DMS53 treated with DMSO at 0.1 percent for 48 hours (cell line): ENCODE data around the gene DYNC1I2.
"Not testable (repeated sequence)": the region's sequence is repeated elsewhere in the genome, so short reads cannot be mapped to it uniquely, and the experiment has no call there.

Source experiments
- DNase-seq: peaks from one replicate; lab custom pipeline; 2025; ENCODE audit not compliant: unreplicated experiment; lab: John Stamatoyannopoulos, UW

Gene DYNC1I2

GRCh38 chr2:171712051-171712450 lies 24.8 kb downstream of the DYNC1I2 start:
- no peak for DNase-seq

DNA sequence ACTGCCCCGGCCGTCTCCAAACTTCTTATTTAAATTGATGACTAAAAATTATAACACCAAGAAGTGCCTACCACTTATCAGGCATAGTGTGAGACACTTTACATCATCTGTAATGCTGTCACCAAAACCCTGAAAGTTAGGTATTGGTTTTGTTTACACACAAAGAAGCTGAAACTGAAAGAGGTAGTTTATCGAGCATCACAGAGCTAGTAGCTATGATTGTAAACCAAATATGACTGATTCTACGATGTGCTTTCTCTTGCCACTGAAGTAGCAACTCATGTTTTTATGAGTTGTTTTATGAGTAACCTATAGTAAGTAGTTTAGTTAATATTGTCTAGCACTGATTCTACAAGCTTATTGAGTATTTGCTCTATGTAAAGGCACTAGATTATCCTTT lies 31.5 kb downstream of the DYNC1I2 start:
- no peak for DNase-seq

DNA sequence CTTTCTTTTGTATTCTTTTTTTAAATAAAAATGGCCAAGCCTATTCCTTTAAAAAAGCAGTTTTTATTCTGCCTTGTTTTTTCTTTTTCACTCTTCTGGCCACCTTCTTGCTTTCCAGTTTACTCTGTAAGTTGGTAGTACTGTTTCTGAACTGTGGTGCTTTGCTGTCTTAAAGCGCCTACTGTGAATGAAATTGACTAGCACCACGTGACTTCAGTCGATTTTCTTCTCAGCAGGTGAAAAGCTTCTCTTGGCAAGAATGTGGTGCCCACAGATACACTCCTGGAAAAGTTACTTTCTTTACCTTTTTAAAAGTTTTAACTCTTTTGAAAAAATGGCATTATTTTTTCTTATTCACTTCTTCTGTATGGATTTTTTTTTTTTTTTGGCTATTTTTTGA lies 32.4 kb downstream of the DYNC1I2 start:
- DNase-seq, result no peak

- DNase-seq, result no peak
Measured at GRCh38 chr2:171723716-171724683, 36.7 kb downstream of the DYNC1I2 start.

GRCh38 chr2:171726847-171727450 lies 39.7 kb downstream of the DYNC1I2 start:
- no peak for DNase-seq

DNA sequence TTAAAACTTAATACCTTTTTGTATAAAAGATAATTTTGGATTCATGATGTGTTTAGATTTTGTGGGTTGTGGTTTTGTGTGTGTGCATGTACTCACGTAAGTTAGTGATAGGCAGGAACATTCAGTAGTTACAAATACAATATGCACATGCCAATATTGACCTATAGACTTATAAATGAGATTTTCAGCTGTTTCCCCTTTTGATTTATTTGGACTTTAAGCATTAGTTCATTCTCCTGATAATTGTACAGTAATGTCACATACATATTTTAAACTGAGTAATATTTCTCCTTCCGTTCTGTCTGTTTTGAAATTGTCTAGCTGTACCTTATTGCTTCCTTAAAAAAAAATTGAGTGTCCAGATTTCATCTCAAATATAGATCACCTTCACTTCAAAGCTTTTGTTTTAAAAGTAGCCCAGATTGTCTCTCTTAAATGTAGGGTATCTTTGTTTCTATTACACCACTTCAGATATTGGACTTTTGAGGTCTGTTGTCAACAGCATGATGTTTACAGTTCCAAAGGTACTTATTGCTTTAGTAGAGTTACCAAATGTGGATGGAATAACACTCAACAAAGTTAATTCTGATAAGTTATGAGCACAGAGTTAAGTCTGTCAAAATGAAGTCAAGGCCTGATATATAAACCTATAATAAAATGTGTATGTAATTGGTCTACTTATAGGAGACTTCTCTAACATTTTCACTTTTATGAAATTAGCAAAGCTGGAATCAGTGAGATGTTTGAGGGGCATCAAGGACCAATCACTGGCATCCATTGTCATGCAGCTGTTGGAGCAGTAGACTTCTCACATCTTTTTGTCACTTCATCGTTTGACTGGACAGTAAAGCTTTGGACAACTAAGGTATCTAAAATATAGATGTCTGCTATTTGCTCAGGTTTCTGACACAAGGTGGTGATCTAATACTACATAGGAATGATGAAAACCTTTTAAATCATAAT lies 42.0 kb downstream of the DYNC1I2 start:
- DNase-seq, result no peak

GRCh38 chr2:171729952-171730317 lies 42.7 kb downstream of the DYNC1I2 start:
- DNase-seq, result no peak

DNA sequence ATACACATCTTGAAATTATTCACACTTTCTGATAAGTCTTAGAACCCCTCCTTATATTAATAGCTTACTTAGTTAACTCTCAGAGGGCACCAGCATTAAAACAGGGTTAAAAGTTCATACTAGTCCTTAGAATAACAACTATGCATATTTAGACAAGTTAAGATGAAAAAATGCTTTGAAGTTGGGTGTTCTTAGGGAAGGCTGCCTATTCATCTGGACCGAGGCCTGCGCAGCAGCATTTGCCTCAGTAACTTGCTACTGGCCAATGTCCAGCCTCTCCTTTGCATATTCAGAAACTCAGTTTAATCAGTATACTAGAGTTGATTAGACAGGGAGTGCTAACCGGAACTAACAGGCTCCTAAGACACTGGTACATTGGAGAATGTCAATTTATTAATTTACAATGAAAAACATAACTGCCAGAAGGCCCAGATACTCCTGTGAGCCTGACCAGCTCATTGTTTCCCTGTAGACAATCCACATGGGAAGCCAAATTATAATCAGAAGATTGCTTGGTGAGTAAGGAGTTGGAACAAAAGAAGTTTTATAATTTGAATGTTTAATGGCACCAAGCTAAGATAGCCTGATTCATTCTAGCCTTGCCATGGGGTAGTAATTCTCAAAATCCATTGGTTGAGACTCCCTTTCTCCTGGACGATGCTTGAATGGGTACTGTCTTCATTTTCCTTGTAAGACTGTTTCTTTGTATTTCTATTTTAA lies 48.9 kb downstream of the DYNC1I2 start:
- no peak for DNase-seq

DNA sequence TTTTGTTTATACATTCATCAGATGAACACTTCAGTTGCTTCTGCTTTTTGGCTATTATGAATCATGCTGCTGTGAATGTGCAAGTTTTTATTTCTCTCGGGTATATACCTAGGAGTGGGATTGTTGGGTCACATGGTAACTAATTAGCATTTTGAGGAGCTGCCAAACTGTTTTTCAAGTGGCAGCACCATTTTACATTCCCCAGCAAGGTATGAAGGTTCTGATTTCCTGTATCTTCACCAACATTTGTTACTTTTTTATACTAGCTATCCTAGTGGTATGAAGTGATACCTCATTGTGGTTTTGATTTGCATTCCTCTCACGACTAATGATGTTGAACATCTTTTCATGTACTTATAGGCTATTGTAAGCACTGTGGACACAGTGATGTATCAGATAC lies 53.9 kb downstream of the DYNC1I2 start:
- no peak for DNase-seq

DNA sequence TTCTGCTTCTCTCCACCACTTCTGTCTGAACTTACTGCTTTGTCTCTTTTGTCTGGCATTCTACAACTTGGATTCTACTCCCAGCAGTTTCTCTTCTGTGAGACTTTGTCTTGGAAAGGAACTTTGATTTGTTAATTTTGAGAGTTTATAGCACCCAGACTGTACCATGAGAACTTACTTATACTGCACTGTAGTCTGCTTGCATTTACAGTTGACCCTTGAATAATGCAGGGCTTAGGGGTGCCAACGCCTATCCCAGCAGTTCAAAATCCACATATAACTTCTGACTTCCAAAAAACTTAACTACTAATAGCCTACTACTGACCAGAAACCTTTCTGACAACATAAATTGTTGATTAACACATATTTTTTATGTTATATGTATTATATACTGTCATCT lies 55.5 kb downstream of the DYNC1I2 start:
- DNase-seq, result no peak

GRCh38 chr2:171745141-171745540 lies 57.9 kb downstream of the DYNC1I2 start:
- no peak for DNase-seq

DNA sequence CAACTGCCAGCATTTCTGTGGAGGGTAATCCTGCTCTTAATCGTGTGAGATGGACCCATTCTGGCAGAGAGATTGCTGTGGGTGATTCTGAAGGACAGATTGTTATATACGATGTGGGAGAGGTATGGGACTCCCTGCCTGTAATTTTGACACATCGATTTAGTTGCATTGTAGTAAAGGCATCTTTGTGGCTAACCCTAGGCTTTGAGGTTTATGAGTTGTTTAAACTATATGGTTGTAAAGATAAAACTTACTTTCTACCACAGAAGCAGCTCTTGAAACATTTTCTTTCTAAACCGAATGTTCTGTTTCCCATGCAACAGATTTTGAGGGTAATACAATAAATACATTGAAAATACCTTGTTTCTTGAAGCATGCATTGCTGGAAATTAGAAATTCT lies 58.5 kb downstream of the DYNC1I2 start:
- DNase-seq, result no peak

- DNase-seq, result no peak
Measured at GRCh38 chr2:171747371-171747770, 60.1 kb downstream of the DYNC1I2 start.

DNA sequence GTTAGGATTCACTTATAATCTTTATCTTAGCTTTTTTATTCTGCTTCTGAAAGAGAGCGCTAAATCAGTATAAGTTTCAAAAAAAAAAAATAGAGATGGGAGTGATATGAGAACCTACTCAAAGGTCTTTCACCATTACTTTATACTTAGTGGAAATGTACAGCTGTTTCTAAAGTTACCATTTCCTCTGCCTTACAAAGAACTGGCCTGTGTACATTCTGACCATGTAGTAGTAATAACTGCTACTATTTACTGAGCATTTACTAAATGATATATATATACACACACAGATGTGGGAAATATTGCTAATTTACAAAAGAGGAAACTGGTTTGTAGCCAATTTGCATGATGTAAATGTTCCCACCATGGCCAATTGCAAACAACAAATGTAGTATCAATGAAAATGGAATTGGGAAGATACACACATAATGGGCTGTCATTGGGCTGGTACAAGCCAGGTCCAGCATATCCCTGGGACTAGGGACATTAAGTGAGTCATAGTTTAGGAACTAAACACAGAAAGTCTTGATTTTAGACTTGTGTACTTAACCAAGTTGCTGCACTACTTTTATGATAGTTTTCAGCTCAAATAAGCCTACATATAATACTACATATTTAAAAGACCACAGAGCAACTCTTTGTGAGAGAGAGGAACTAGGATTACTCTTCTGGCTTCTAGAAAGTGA lies 67.1 kb downstream of the DYNC1I2 start:
- DNase-seq, result no peak

DNA sequence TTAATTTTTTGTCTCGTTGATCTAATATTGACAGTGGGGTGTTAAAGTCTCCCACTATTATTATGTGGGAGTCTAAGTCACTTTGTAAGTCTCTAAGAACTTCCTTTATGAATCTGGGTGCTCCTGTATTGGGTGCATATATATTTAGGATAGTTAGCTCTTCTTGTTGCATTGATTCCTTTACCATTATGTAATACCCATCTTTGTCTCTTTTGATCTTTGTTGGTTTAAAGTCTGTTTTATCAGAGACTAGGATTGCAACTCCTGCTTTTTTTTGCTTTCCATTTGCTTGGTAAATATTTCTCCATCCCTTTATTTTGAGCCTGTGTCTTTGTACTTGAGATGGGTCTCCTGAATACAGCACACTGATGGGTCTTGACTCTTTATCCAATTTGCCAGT lies 71.5 kb downstream of the DYNC1I2 start:
- not testable (repeated sequence) for DNase-seq

DNA sequence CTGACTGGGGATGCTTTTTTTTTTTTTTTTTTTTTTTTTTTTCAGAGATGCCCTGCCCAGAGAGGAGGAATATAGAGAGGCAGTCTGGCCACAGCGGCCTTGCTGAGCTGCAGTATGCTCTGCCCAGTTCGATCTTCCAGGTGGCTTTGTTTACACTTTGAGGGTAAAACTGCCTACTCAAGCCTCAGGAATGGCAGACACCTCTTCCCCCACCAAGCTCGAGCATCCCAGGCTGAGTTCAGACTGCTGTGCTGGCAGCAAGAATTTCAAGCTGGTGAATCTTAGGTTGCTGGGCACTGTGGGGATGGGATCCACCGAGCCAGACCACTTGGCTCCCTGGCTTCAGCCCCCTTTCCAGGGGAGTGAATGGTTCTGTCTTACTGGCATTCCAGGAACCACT lies 73.9 kb downstream of the DYNC1I2 start:
- DNase-seq, result not testable (repeated sequence)

- no peak for DNase-seq
Measured at GRCh38 chr2:171762879-171763573, 75.8 kb downstream of the DYNC1I2 start.

DNA sequence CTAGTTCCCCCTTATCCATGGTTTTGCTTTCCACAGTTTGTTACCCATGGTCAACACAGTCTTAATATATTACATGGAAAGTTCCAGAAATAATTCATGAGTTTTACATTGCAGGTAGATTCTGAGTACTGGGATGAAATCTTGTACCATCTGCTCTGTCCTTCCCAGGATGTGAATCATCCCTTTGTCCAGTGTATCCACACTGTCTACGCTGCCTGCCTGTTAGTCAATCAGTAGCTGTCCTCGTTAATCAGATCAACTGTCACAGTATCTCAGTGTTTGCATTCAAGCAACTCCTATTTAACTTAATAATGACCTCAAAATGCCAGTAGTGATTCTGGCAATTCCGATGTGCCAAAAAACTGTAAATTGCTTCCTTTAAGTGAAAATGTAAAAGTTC lies 76.3 kb downstream of the DYNC1I2 start:
- no peak for DNase-seq

GRCh38 chr2:171771463-171771862 lies 84.2 kb downstream of the DYNC1I2 start:
- DNase-seq, result no peak

DNA sequence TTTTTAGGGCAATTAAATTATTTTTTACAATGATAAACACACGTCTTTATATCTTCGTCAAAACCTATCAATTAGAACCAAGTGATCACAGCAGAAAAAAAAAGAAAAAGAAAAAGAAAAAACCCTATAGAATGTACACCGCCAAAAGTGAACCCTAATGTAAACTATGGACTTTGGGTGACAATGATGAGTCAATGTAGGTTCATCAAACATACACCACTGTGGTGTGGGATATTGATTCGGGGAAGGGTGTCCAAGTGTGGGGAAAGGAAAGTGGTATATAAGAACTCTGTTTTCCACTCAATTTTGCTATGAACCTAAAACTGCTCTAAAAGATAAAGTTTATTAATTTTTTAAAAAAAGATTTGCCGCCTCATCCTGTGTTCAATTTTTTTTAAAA lies 85.1 kb downstream of the DYNC1I2 start:
- no peak for DNase-seq
